ENCODE measurements around the gene DOCK2. TPM values are rescaled to one million over a fixed set of nuclear protein-coding genes. Genes with fewer than 3 reads are reported as not detected.
"Not testable (repeated sequence)": the region's sequence is repeated elsewhere in the genome, so short reads cannot be mapped to it uniquely, and the experiment has no call there.

Gene DOCK2
- total RNA-seq, 1 donor from 2014 or later, result 6.5 TPM

DNA sequence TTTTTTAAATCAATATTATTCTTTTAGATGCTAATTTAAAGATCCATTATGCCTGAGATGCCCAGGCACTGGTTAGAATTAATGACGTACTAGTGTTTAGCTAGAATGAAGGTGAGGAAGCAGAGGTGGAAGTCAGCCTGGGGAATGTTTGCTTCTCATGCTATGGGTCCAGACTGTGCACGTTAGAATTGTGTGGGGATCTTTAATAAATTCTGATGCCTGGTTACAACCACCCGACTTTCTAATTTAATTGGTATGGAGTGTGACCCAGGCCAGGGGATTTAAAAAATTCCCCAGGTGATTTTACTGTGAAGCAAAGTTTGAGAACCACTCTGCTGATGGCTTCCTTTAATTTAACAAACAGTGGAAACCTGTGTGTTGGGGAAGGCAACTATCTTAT is 111.1 kb downstream of the DOCK2 start:
- Mint-ChIP-seq H3K4me1 (ENCODE audit: unreplicated experiment) (no peaks in the 10 kb centered on the region), H3K4me3 (ENCODE audit: unreplicated experiment) (no peak overlapping the region), H3K9me3 (ENCODE audit: unreplicated experiment) (no peaks in the 10 kb centered on the region), H3K27ac (ENCODE audit: unreplicated experiment) (no peak overlapping the region), H3K36me3 (ENCODE audit: low read depth, unreplicated experiment) (no peaks in the 10 kb centered on the region), H3K27me3 (ENCODE audit: unreplicated experiment) (peaks cover 5% of the 10 kb centered on the region)
- no peak for DNase-seq (ENCODE audit: low spot score)
- TF ChIP-seq, protein P1, sequence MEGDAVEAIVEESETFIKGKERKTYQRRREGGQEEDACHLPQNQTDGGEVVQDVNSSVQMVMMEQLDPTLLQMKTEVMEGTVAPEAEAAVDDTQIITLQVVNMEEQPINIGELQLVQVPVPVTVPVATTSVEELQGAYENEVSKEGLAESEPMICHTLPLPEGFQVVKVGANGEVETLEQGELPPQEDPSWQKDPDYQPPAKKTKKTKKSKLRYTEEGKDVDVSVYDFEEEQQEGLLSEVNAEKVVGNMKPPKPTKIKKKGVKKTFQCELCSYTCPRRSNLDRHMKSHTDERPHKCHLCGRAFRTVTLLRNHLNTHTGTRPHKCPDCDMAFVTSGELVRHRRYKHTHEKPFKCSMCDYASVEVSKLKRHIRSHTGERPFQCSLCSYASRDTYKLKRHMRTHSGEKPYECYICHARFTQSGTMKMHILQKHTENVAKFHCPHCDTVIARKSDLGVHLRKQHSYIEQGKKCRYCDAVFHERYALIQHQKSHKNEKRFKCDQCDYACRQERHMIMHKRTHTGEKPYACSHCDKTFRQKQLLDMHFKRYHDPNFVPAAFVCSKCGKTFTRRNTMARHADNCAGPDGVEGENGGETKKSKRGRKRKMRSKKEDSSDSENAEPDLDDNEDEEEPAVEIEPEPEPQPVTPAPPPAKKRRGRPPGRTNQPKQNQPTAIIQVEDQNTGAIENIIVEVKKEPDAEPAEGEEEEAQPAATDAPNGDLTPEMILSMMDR (IDR thresholded peaks at IDR 0.05; ENCODE audit: unreplicated experiment), result no peak

DNA sequence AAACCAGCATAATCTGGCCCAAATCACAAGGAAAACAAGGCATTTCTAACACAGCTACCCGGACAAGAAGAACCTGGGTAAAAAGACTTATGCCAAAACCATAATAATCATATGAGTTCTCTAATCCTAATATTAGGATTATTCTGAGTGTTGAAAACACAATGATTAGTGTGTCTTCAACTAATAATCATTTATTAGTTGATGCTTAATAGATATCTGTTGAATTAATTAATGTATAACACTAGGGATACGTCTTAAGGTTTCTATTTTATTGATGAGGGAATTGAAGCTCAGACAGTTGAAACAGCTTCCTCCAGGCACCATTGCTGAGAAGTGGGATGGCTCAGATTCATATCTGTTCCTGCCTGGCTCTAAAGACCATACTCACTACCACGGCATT is 112.2 kb downstream of the DOCK2 start:
- Mint-ChIP-seq H3K4me1 (ENCODE audit: unreplicated experiment) (no peaks in the 10 kb centered on the region), H3K27ac (ENCODE audit: unreplicated experiment) (no peak overlapping the region), H3K27me3 (ENCODE audit: unreplicated experiment) (peaks cover 5% of the 10 kb centered on the region), H3K9me3 (ENCODE audit: unreplicated experiment) (no peaks in the 10 kb centered on the region), H3K4me3 (ENCODE audit: unreplicated experiment) (no peak overlapping the region), H3K36me3 (ENCODE audit: low read depth, unreplicated experiment) (no peaks in the 10 kb centered on the region)
- TF ChIP-seq, protein P1 (IDR thresholded peaks at IDR 0.05; ENCODE audit: unreplicated experiment), result no peak
- DNase-seq (ENCODE audit: low spot score), result no peak

DNA sequence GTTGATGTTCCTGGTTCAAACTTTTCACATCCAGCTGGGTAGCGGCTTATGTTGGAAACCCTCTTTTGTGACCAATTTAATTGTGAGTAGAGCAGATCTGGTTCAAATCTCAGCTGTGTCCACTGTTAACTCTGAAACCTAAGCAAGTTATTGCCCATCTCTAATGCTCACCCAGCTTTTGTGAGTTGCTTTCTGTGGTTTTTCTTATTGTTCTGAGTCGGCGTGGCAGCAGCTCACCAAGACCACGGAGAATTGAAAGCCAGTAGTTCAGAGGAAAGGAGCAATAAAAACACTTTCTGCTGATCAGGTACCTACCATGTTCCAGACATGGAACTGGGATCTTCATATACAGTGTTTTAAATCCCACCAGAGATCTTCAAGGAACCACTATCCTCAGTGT is 114.4 kb downstream of the DOCK2 start:
- H3K36me3 Mint-ChIP-seq (ENCODE audit: low read depth, unreplicated experiment), result no peaks in the 10 kb centered on the region
- no peak for DNase-seq (ENCODE audit: low spot score)
- H3K9me3 Mint-ChIP-seq (ENCODE audit: unreplicated experiment), result no peaks in the 10 kb centered on the region
- H3K27me3 Mint-ChIP-seq (ENCODE audit: unreplicated experiment), result peaks cover 2% of the 10 kb centered on the region
- H3K4me3 Mint-ChIP-seq (ENCODE audit: unreplicated experiment), result no peak overlapping the region
- TF ChIP-seq, protein P1 (IDR thresholded peaks at IDR 0.05; ENCODE audit: unreplicated experiment), result no peak
- no peak overlapping the region for H3K27ac Mint-ChIP-seq (ENCODE audit: unreplicated experiment)
- H3K4me1 Mint-ChIP-seq (ENCODE audit: unreplicated experiment), result no peaks in the 10 kb centered on the region

DNA sequence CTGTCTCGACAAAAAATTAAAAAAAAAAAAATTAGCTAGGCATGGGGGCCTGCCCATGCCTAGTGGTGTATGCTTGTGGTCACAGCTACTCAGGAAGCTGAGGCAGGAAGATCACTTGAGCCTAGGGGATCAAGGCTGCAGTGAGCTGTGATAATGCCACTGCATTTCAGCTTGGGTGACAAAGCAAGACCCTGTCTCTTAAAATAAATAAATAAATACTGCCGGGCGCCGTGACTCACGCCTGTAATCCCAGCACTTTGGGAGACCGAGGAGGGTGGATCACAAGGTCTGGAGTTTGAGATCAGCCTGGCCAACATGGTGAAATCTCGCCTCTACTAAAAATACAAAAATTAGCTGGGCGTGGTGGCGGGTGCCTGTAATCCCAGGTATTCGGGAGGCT is 115.5 kb downstream of the DOCK2 start:
- H3K9me3 Mint-ChIP-seq (ENCODE audit: unreplicated experiment); H3K36me3 Mint-ChIP-seq (ENCODE audit: low read depth, unreplicated experiment); H3K4me1 Mint-ChIP-seq (ENCODE audit: unreplicated experiment); H3K27ac Mint-ChIP-seq (ENCODE audit: unreplicated experiment); H3K4me3 Mint-ChIP-seq (ENCODE audit: unreplicated experiment); DNase-seq (ENCODE audit: low spot score); H3K27me3 Mint-ChIP-seq (ENCODE audit: unreplicated experiment): not testable (repeated sequence)

DNA sequence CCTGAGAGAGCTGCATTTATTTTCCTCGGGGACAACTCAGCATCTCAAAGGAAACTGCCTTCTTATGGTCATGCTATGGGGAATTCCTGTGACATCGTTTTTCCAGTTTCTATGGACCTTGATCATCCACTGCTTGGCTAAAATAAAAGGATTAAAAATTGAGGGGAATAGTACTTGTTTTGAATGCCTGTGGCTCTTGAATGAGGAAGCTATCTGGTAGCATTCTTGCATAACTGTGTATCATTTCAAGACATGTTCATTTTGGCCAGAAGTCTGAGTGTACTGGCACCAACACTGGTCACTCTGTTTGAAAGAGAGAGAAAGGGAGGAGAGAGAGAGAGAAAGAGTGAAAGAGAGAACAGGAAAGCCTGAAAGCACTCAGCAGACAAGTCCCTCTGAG is 116.7 kb downstream of the DOCK2 start:
- no peaks in the 10 kb centered on the region for H3K9me3 Mint-ChIP-seq (ENCODE audit: unreplicated experiment)
- no peak overlapping the region for H3K27ac Mint-ChIP-seq (ENCODE audit: unreplicated experiment)
- H3K4me3 Mint-ChIP-seq (ENCODE audit: unreplicated experiment), result no peak overlapping the region
- TF ChIP-seq, protein P1 (IDR thresholded peaks at IDR 0.05; ENCODE audit: unreplicated experiment), result no peak
- no peaks in the 10 kb centered on the region for H3K27me3 Mint-ChIP-seq (ENCODE audit: unreplicated experiment)
- no peaks in the 10 kb centered on the region for H3K4me1 Mint-ChIP-seq (ENCODE audit: unreplicated experiment)
- no peak for DNase-seq (ENCODE audit: low spot score)
- H3K36me3 Mint-ChIP-seq (ENCODE audit: low read depth, unreplicated experiment), result no peaks in the 10 kb centered on the region

DNA sequence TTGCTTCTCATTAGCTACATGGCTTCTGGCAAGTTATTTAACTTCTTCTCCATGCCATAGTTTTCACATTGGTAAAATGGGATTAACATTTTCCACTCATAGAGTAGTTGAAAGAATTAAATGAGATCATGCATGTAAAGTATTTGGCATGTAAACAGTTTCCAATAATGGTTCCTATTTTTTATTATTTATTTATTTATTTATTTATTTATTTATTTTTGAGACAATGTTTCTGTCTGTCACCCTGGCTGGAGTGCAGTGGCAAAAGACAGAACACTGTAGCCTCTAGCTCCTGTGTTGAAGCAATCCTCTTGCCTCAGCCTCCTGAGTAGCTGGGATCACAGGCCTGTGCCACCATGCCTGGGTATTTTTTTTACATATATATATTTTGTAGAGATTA is 117.7 kb downstream of the DOCK2 start:
- Mint-ChIP-seq H3K27me3 (ENCODE audit: unreplicated experiment) (no peaks in the 10 kb centered on the region), H3K4me1 (ENCODE audit: unreplicated experiment) (no peaks in the 10 kb centered on the region), H3K4me3 (ENCODE audit: unreplicated experiment) (no peak overlapping the region), H3K27ac (ENCODE audit: unreplicated experiment) (no peak overlapping the region), H3K36me3 (ENCODE audit: low read depth, unreplicated experiment) (no peaks in the 10 kb centered on the region), H3K9me3 (ENCODE audit: unreplicated experiment) (no peaks in the 10 kb centered on the region)
- no peak for DNase-seq (ENCODE audit: low spot score)
- TF ChIP-seq, protein P1 (IDR thresholded peaks at IDR 0.05; ENCODE audit: unreplicated experiment), result no peak

All from endothelial cell (in vitro differentiated cells).